NCI-H748 (cell line): Measurements from ENCODE around the gene R3HDM2.

ENCODE experiments used
- DNase-seq: peaks from one replicate; lab custom pipeline; 2025; ENCODE audit not compliant: unreplicated experiment; lab: John Stamatoyannopoulos, UW

Gene R3HDM2

GRCh38 chr12:57430931-57431566, at the start of gene R3HDM2:
R3HDM2 (minus strand) TSS chr12:57431043; CDS start chr12:57310428, 120,615 bp downstream.
- DNase-seq: peak; percentile 96

- DNase-seq: no peak
Observed at GRCh38 chr12:57479376-57480115, 48.7 kb upstream of the R3HDM2 start, which contains the start of gene ARHGAP9. ARHGAP9 (minus strand) TSS chr12:57479866; CDS start chr12:57479406, 460 bp downstream.

- no peak for DNase-seq
Observed at GRCh38 chr12:57479043-57479375, 48.2 kb upstream of the R3HDM2 start.

- no peak for DNase-seq
Observed at GRCh38 chr12:57477710-57478681, 47.2 kb upstream of the R3HDM2 start.

GRCh38 chr12:57476993-57477709, 46.3 kb upstream of the R3HDM2 start:
- no peak for DNase-seq

- peak; percentile 31 for DNase-seq
Observed at GRCh38 chr12:57476162-57476992, 45.5 kb upstream of the R3HDM2 start.

- DNase-seq: peak; percentile 39
Observed at GRCh38 chr12:57475271-57476161, 44.7 kb upstream of the R3HDM2 start.

GRCh38 chr12:57474862-57475261, 44.0 kb upstream of the R3HDM2 start:
- DNase-seq: no peak

- peak; percentile 11 for DNase-seq
Observed at GRCh38 chr12:57474430-57474829, 43.6 kb upstream of the R3HDM2 start.

- DNase-seq: no peak
Observed at GRCh38 chr12:57473886-57474285, 43.0 kb upstream of the R3HDM2 start.

- peak; percentile 15 for DNase-seq
Observed at GRCh38 chr12:57473392-57473791, 42.5 kb upstream of the R3HDM2 start.

- DNase-seq: no peak
Observed at GRCh38 chr12:57472391-57472790, 41.5 kb upstream of the R3HDM2 start.

GRCh38 chr12:57471661-57472060, 40.8 kb upstream of the R3HDM2 start:
- no peak for DNase-seq

- no peak for DNase-seq
Observed at GRCh38 chr12:57470970-57471656, 40.3 kb upstream of the R3HDM2 start.

- no peak for DNase-seq
Observed at GRCh38 chr12:57470286-57470969, 39.6 kb upstream of the R3HDM2 start.

GRCh38 chr12:57469296-57470164, 38.7 kb upstream of the R3HDM2 start:
- DNase-seq: no peak

- no peak for DNase-seq
Observed at GRCh38 chr12:57467915-57468314, 37.1 kb upstream of the R3HDM2 start.
